Gastrocnemius medialis (tissue), 4 donors: ENCODE measurements around the gene BLCAP. TPM values are rescaled to one million over a fixed set of nuclear protein-coding genes. Genes with fewer than 3 reads are reported as not detected.
"Not testable (repeated sequence)": the region's sequence is repeated elsewhere in the genome, so short reads cannot be mapped to it uniquely, and the experiment has no call there.

Experiments used
- ATAC-seq, 2 donors: fragments of 150-250 bp; one replicate each; pipeline ENCODE4 v1.9.1; 2016
- DNase-seq, 2 donors: peaks; one replicate each; pipeline ENCODE4 v3.0.0-alpha.2; 2019
- H3K27ac ChIP-seq, 4 donors: fragments of 200-600 bp; sonication (generic); 1 replicate in 1 of 4; 2 replicates in 3 of 4; pipeline ENCODE4 v1.5.1; 2016 to 2018; ENCODE audit warnings: mild to moderate bottlenecking in 2 of 4, moderate library complexity in 1 of 4
- H3K27me3 ChIP-seq, 3 donors: fragments of 200-600 bp; sonication (generic) in 2 of 3; 1 replicate in 1 of 3; 2 replicates in 2 of 3; pipeline versions ENCODE4 v1.5.1 to v1.6.0; 2016 to 2019; ENCODE audit warnings: mild to moderate bottlenecking in 1 of 3, moderate library complexity in 1 of 3
- H3K36me3 ChIP-seq, 2 donors: fragments of 200-600 bp; sonication (generic) in 1 of 2; one replicate each; pipeline ENCODE4 v1.5.1; 2017 to 2018
- H3K4me1 ChIP-seq, 2 donors: fragments of 200-600 bp; sonication (generic) in 1 of 2; one replicate each; pipeline ENCODE4 v1.5.1; 2016 to 2017; ENCODE audit warnings: mild to moderate bottlenecking in 2 of 2
- H3K4me3 ChIP-seq, 4 donors: fragments of 200-600 bp; sonication (generic) in 3 of 4; 1 replicate in 1 of 4; 2 replicates in 3 of 4; pipeline ENCODE4 v1.5.1; 2016 to 2019; ENCODE audit warnings: mild to moderate bottlenecking in 2 of 4
- H3K9me3 ChIP-seq, 3 donors: fragments of 200-600 bp; sonication (generic) in 2 of 3; 1 replicate in 1 of 3; 2 replicates in 2 of 3; pipeline ENCODE4 v1.5.1; 2016 to 2019
- CTCF ChIP-seq, 5 experiments: fragments of 450-650 bp in 3 of 5; fragments of 200-600 bp in 2 of 5; sonication (generic) in 2 of 5; IDR thresholded peaks in 4 of 5; conservative IDR thresholded peaks in 1 of 5; 1 replicate in 4 of 5; 2 replicates in 1 of 5; pipeline ENCODE4 v1.5.1; 2016 to 2019; ENCODE audit warnings: antibody characterized with exemption in 5 of 5, mild to moderate bottlenecking in 3 of 5, moderate library complexity in 3 of 5
- POLR2A ChIP-seq, 2 donors: fragments of 450-650 bp; IDR thresholded peaks; one replicate each; pipeline ENCODE4 v1.6.1; 2017; ENCODE audit warnings: antibody characterized with exemption in 2 of 2, mild to moderate bottlenecking in 2 of 2, moderate library complexity in 2 of 2
- in situ Hi-C, 4 donors: fragments of 200-750 bp; cut with MboI; loops; one replicate each; pipeline versions ENCODE4 v1.15.0 to v1.8.0; 2017; ENCODE audit warnings: low sequenced_read_pairs in 4 of 4
- intact Hi-C: fragments of 100-400 bp; cut with DNase I; formaldehyde crosslinking; loops from one replicate; pipeline ENCODE4 v1.15.1; 2023; ENCODE audit warnings: low total_unique reads
- total RNA-seq, 4 donors: library from RNA; depleted of rRNA; stranded (reverse); fragments of >200 nt; gene quantifications; one replicate each; pipeline versions ENCODE4 v1.1.0 to v1.2.3, GENCODE V29; 2016

The BLCAP gene
- total RNA-seq, 4 donors from 2014 or later = 222 to 583 (median 280) TPM

DNA sequence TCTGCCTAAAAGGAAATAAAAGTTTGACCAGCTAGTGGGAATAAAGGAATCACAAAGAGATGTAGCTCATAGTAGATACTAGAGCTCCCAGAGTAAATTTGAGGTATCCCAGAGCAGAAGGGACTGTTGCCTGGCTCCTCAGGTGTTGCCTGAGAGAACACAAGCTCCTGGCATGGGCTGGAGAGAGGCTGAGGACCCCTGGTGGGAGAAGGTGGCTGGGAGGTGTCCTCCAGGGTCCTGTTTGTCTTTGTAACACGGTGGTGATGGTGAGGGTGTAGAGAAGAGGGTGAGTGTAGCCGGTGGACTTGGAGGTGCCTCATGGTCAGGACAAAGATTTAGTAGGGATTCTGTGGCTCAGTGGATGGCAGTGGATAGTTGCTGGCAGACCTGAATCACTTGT is 34.7 kb downstream of the BLCAP start:
- Histone ChIP-seq H3K4me1 (no peaks in the 10 kb centered on the region), H3K4me3 (no peak overlapping the region), H3K27me3 (no peaks in the 10 kb centered on the region), H3K36me3 (peaks cover 0 to 13% of the 10 kb centered on the region in 2 donors), H3K9me3 (no peaks in the 10 kb centered on the region), H3K27ac (no peak overlapping the region)
- ATAC-seq (no peak), DNase-seq (no peak)
- in situ Hi-C loops = no loop called here
- intact Hi-C loops = no loop called here
- TF ChIP-seq CTCF (IDR thresholded peaks at IDR 0.05 in 4 of 5, conservative IDR thresholded peaks at IDR 0.05 in 1 of 5) (no peak), POLR2A (IDR thresholded peaks at IDR 0.05) (no peak)

GRCh38 chr20:37492096-37492625 is 35.5 kb downstream of the BLCAP start:
- intact Hi-C loops = no loop called here
- H3K4me3 ChIP-seq = no peak overlapping the region
- DNase-seq (no peak), ATAC-seq (peak; percentile 8 to 12)
- no peak overlapping the region for H3K27ac ChIP-seq
- H3K4me1 ChIP-seq = no peaks in the 10 kb centered on the region
- in situ Hi-C loops = no loop called here
- H3K36me3 ChIP-seq = peaks cover 0 to 13% of the 10 kb centered on the region in 2 donors
- TF ChIP-seq POLR2A (IDR thresholded peaks at IDR 0.05) (no peak), CTCF (IDR thresholded peaks at IDR 0.05 in 4 of 5, conservative IDR thresholded peaks at IDR 0.05 in 1 of 5) (no peak)
- H3K9me3 ChIP-seq = no peaks in the 10 kb centered on the region
- H3K27me3 ChIP-seq = no peaks in the 10 kb centered on the region

- Histone ChIP-seq H3K27me3 (no peaks in the 10 kb centered on the region), H3K9me3 (no peaks in the 10 kb centered on the region), H3K36me3 (peaks cover 0 to 13% of the 10 kb centered on the region in 2 donors), H3K4me1 (no peaks in the 10 kb centered on the region), H3K27ac (no peak overlapping the region), H3K4me3 (no peak overlapping the region)
- DNase-seq (no peak), ATAC-seq (peak in 1 of 2 donors; percentile 9)
- TF ChIP-seq CTCF (IDR thresholded peaks at IDR 0.05 in 4 of 5, conservative IDR thresholded peaks at IDR 0.05 in 1 of 5) (no peak), POLR2A (IDR thresholded peaks at IDR 0.05) (no peak)
- in situ Hi-C loops = no loop called here
- intact Hi-C loops = no loop called here
These were observed 36.9 kb downstream of the BLCAP start for GRCh38 chr20:37490663-37491350.

DNA sequence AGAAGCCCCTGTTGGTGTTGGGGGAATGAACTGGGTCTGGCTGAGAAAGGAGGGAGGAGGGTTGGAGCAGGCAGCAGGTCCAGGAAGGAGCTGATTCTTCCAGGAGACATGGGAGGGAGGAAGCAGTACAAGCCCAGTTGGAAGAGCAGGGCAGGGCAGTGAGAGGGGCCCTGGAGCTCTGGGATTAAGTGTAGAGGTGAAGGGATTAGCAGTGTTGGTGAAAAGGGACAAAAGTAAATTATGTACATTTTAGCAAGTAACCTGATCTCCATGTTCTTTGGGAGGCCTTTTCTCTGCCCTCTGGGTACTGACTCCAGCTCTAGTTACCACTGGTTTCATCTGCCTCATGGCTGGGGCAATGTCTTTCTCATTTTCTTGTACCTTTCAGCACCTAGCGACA is 41.5 kb downstream of the BLCAP start:
- H3K36me3 ChIP-seq, intact Hi-C loops, H3K27me3 ChIP-seq, H3K4me3 ChIP-seq, DNase-seq, H3K4me1 ChIP-seq, in situ Hi-C loops, ATAC-seq, H3K27ac ChIP-seq, H3K9me3 ChIP-seq: not testable (repeated sequence)

DNA sequence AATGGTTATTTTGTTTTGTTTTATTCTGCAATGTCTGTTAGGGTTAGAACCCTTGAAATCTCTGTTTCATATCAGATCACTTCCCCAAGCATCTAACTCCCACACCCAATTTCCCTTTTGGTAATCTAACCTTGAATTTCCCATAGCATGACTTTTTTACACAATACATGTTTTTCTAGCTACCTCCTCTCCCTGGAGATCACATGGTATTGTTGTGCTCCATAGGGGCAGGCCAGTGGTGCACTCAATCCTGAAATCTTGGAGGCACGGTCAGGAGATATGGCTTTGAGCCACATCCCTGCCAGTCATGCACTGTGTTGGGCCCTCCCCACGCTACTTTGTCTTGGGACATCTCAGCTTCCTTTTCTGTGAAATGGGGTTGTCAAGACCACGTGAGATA is 43.3 kb downstream of the BLCAP start:
- no peak for ATAC-seq
- in situ Hi-C loops = no loop called here
- Histone ChIP-seq H3K27me3 (no peaks in the 10 kb centered on the region), H3K27ac (no peak overlapping the region), H3K4me3 (no peak overlapping the region), H3K4me1 (no peaks in the 10 kb centered on the region), H3K36me3 (no peaks in the 10 kb centered on the region), H3K9me3 (no peaks in the 10 kb centered on the region)
- intact Hi-C loops = no loop called here
- TF ChIP-seq POLR2A (IDR thresholded peaks at IDR 0.05) (no peak), CTCF (IDR thresholded peaks at IDR 0.05 in 4 of 5, conservative IDR thresholded peaks at IDR 0.05 in 1 of 5) (no peak)
- no peak for DNase-seq
